ENCODE results near the gene STK10. TPM values are rescaled to one million over a fixed set of nuclear protein-coding genes. Genes with fewer than 3 reads are reported as not detected.

Gene STK10
- 102 and 105 TPM in 2 replicates for total RNA-seq

DNA sequence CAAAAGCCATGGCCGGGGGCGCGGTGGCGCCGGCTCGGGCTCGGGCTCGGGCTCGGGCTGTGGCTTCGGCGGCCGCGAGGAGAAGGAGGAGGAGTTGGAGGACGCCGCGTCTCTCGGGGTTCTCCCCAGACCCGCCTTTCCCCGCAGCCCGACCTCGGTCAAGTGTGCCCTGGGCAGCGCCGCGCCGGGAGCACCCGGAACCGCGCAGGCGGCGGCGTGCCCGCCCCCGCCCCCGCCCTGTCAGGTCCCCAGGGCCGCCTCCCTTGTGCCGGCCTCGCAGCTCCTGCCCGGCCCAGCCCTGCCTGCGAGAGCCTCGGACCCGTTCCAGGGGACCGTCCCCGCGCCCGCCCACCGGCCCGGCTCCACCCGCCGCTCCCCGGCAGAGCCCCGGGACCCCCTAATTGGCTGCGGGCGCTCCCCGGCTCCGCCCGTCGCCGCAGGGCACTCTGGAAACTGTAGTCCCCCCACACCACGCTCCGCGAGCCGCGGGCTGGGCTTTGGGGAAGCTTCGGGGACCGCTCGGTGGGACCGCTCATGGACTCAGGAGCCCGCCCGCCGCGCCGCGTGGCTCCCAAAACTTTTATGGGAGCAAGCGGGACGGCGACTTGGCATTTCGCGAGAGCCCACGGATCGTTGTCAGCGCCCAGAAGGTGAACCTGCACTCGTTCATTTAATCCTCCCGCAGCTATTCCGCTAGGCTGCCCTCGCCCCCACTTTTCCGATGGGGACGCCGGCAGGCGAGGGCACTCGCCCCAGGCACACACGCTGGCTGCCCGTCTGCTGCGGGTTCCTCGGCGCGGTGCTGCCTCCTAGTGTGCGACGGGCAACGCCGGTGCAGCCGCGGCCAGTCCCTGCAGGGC is at the start of gene STK10:
STK10 (minus strand) TSS at position 192 of the 860 bp plus-strand sequence; CDS start at position 10, 182 bp downstream.
- H3K4me3 Mint-ChIP-seq (ENCODE audit: low read depth): peak within 1 kb of the TSS; percentile 93
- DNase-seq (ENCODE audit: low spot score): peak; percentile 88
- intact Hi-C loops (cut with micrococcal nuclease): loop anchor here (1.0 to 10.0 kb wide), 8 partner anchors 14 to 283 kb away; no protein-coding TSS in a partner anchor
- H3K36me3 Mint-ChIP-seq (ENCODE audit: low read depth): peaks cover 28% of the 10 kb centered on the region
- peaks cover 25% of the 10 kb centered on the region for H3K4me1 Mint-ChIP-seq (ENCODE audit: low read depth)
- no peaks in the 10 kb centered on the region for H3K9me3 Mint-ChIP-seq
- peak within 1 kb of the TSS; percentile 94 for H3K27ac Mint-ChIP-seq
- peaks cover 12% of the 10 kb centered on the region for H3K27me3 Mint-ChIP-seq (ENCODE audit: low read depth)

DNA sequence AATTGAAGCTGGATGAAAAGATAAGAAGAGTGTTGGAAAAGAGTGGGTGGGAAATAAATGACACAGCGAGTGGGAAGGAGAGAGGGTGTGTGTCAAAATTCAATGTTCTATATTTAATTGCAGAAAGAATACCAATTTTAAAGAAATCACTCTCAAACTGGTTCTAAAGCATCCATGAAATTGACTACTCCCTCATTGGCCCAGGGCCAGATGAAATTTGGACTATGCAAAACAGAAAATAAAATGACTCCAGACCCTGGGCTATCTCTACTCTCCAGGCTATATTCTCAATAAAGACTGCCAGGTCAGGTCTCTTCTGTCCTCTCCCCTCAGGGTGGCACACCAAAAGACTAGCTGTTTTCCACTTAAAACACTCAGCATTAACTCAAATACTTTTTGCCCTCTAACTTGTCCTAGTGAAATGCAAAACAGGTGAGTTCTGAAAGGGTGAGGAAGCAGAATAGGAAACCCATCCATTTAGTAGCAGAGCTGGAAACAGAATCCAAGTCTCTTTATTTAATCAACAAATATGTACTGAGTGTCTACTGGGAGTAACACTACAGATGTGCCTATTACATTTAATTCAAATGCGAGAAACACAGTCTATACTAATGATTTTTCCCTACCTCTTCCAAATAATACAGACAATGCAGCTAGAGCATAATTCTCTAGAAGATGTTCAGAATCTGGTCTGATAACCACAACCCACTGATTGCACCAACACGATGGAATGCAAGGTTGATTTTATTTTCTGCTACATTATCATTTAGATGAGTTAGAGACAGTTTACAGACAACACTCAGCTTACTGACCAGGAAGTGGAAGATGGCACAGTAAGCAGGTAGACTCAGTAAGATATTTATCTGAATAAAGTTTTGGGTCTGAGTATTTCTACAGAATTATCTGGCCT is 48.1 kb upstream of the STK10 start:
- Mint-ChIP-seq H3K4me1 (ENCODE audit: low read depth) (peaks cover 41% of the 10 kb centered on the region), H3K27me3 (ENCODE audit: low read depth) (peaks cover 6% of the 10 kb centered on the region), H3K4me3 (ENCODE audit: low read depth) (no peak overlapping the region), H3K9me3 (no peaks in the 10 kb centered on the region), H3K36me3 (ENCODE audit: low read depth) (peaks cover 23% of the 10 kb centered on the region), H3K27ac (no peak overlapping the region)
- DNase-seq (ENCODE audit: low spot score): no peak
- intact Hi-C loops (cut with micrococcal nuclease): loop anchor here (5.0 kb wide), 2 partner anchors 124 to 329 kb away; no protein-coding TSS in a partner anchor

DNA sequence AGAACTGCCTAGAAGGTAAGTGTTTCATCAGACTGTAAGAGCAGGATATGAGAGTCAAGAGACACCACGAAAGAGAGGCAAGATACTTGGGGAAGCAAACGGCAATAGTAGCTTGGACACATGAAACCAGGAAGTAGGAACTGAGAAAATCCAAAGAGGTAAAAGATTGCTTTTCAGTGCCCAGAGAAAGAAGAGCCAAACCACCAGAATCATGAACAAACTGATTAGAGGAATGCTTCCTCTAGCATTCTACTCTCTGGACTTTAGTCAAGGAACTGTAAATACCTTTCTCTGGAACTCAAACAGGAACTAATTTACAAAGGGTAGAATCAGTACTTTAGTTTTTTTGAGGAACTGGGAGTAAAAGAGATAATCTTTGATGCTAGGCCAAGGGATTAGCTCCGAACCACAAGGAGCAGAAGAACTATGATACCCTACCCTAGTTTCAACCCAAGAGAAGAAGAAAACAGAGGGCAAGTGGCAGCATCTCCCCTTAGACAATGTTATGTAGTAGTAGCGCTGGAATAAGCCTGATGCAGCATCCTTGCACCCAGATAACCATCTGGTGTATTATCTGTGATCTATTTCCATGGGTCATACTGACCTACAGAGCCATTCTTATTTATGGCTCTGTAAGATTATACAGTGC is 47.2 kb upstream of the STK10 start:
- peaks cover 6% of the 10 kb centered on the region for H3K27me3 Mint-ChIP-seq (ENCODE audit: low read depth)
- no peak for DNase-seq (ENCODE audit: low spot score)
- no peak overlapping the region for H3K27ac Mint-ChIP-seq
- H3K4me1 Mint-ChIP-seq (ENCODE audit: low read depth): peaks cover 43% of the 10 kb centered on the region
- H3K9me3 Mint-ChIP-seq: no peaks in the 10 kb centered on the region
- intact Hi-C loops (cut with micrococcal nuclease): loop anchor here (5.0 kb wide), 2 partner anchors 123 to 328 kb away; no protein-coding TSS in a partner anchor
- peaks cover 29% of the 10 kb centered on the region for H3K36me3 Mint-ChIP-seq (ENCODE audit: low read depth)
- H3K4me3 Mint-ChIP-seq (ENCODE audit: low read depth): no peak overlapping the region

DNA sequence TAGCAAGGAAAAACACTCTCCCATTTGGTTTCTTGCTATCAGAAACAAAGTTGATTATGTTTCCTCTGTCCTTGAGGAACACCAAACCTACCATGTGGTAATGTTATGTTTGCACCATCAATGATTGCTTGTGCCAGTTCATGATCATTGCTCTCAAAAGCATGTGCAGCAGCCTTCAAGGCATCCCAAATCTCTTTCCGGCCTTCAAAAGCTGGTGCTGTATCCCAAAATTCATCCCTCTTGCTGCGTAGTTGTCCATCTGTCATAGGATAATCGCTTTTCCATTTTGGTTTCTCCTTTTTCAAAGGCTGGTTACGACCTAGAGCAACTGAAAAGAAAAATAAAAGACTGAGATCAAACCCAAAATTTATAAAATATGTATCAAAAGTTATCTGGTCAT is 46.0 kb upstream of the STK10 start:
- DNase-seq (ENCODE audit: low spot score): no peak
- Mint-ChIP-seq H3K27ac (no peak overlapping the region), H3K36me3 (ENCODE audit: low read depth) (peaks cover 35% of the 10 kb centered on the region), H3K9me3 (no peaks in the 10 kb centered on the region), H3K4me3 (ENCODE audit: low read depth) (no peak overlapping the region), H3K4me1 (ENCODE audit: low read depth) (peaks cover 45% of the 10 kb centered on the region), H3K27me3 (ENCODE audit: low read depth) (peaks cover 6% of the 10 kb centered on the region)
- intact Hi-C loops (cut with micrococcal nuclease): no loop called here

DNA sequence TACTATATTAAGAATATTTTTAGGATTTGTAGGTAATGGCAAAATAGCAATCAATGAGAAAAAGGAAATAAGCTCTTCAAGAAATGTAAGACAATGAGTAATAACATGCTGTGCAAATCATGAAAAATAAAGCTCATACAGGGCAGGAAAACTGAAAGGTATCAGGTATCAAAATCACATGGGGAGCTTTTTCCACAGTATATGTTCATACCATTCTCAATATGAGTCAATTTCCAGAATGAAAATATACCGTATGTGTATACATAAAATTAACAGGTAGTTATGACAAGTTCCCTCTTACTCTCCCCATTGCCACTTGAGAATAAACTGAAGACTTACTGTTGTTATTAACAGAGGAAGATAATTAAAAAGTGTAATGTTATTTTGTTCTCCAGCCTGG is 41.9 kb upstream of the STK10 start:
- DNase-seq (ENCODE audit: low spot score): no peak
- Mint-ChIP-seq H3K27ac (no peak overlapping the region), H3K9me3 (no peaks in the 10 kb centered on the region), H3K36me3 (ENCODE audit: low read depth) (peaks cover 55% of the 10 kb centered on the region), H3K4me1 (ENCODE audit: low read depth) (peaks cover 23% of the 10 kb centered on the region), H3K27me3 (ENCODE audit: low read depth) (peaks cover 12% of the 10 kb centered on the region), H3K4me3 (ENCODE audit: low read depth) (no peak overlapping the region)
- intact Hi-C loops (cut with micrococcal nuclease): no loop called here

DNA sequence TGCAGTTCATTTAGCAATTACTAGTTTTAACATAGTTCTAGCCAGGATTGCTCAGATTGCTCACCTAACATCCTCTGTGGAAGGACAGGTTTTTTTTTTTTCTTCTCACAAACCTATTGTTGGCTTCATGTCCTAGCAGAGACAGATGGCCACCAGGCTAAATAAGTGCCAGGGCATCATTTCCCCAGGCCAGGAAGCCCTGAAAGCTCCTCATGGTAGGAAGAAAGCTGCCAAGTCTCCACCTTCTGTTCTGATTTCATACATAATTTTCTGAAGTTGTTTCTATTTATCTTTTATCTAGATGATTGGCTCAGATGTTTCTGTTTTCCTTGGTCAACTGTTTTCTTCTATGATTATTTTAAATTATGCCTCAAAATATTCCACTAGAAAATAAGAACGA is 37.0 kb upstream of the STK10 start:
- no peak for DNase-seq (ENCODE audit: low spot score)
- intact Hi-C loops (cut with micrococcal nuclease): loop anchor here (1.0 to 2.0 kb wide), 3 partner anchors 14 to 59 kb away; partner anchors contain the start of gene STK10
- H3K4me1 Mint-ChIP-seq (ENCODE audit: low read depth): peaks cover 34% of the 10 kb centered on the region
- peaks cover 24% of the 10 kb centered on the region for H3K27me3 Mint-ChIP-seq (ENCODE audit: low read depth)
- peaks cover 3% of the 10 kb centered on the region for H3K9me3 Mint-ChIP-seq
- peaks cover 46% of the 10 kb centered on the region for H3K36me3 Mint-ChIP-seq (ENCODE audit: low read depth)
- H3K27ac Mint-ChIP-seq: no peak overlapping the region
- no peak overlapping the region for H3K4me3 Mint-ChIP-seq (ENCODE audit: low read depth)

DNA sequence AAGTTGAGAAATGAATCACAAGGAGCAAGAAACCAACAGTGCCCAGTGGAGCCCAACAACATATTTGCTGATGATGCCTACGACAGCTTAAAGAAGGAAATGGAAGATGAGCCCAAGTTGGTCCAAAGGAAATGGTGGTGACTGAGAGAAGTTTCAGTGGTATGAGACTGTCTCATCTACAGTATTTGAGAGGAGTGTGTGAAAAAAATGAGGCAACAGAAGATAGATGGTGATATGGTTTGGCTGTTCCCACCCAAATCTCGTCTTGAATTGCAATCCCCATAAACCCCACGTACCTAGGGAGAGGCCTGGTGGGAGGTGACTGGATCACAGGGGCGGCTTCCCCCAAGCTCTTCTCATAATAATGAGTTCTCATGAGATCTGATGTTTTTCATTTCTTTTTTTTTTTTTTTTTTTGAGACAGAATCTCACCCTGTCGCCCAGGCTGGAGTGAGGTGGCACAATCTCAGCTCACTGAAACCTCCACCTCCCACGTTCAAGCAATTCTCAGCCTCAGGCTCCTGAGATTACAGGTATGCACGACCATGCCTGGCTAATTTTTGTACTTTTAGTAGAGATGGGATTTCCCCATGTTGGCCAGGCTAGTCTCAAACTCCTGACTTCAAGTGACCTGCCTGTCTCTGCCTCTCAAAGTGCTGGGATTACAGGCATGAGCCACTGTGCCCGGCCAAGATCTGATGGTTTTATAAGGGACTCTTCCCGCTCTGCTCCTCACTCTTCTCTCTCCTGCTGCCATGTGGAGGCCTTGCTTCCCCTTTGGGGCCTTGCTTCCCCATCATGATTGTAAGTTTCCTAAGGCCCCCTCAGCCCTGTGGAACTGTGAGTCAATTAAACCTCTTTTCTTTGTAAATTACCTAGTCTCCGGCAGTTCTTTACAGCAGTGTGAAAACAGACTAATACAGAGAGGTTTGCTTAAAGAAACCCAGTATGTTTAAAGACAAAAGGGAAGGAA is 36.2 kb upstream of the STK10 start:
- H3K4me3 Mint-ChIP-seq (ENCODE audit: low read depth): no peak overlapping the region
- H3K4me1 Mint-ChIP-seq (ENCODE audit: low read depth): peaks cover 31% of the 10 kb centered on the region
- H3K9me3 Mint-ChIP-seq: peaks cover 6% of the 10 kb centered on the region
- intact Hi-C loops (cut with micrococcal nuclease): loop anchor here (1.0 to 2.0 kb wide), 3 partner anchors 15 to 60 kb away; partner anchors contain the start of gene STK10
- H3K27ac Mint-ChIP-seq: peak overlapping the region; percentile 71
- DNase-seq (ENCODE audit: low spot score): peak; percentile 11
- H3K27me3 Mint-ChIP-seq (ENCODE audit: low read depth): peaks cover 24% of the 10 kb centered on the region
- H3K36me3 Mint-ChIP-seq (ENCODE audit: low read depth): peaks cover 51% of the 10 kb centered on the region

DNA sequence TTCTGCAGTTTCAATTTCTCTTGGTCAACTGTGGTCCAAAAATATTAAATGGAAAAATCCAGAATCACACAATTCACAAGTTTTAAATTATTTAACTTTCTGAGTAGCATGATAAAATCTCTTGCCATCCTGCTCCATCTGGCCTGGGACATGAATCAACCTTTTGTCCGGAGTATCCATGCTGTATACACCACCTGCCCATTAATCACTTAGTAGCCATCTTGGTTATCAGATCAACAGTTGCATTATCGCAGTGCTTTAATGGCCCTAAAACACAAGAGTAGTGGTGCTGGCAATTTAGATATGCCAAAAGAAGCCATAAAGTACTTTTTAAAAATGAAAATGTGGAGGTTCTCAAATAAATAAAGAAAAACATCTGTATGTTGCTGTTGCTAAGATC is 31.3 kb upstream of the STK10 start:
- H3K36me3 Mint-ChIP-seq (ENCODE audit: low read depth): peaks cover 49% of the 10 kb centered on the region
- intact Hi-C loops (cut with micrococcal nuclease): no loop called here
- H3K4me3 Mint-ChIP-seq (ENCODE audit: low read depth): no peak overlapping the region
- peaks cover 15% of the 10 kb centered on the region for H3K4me1 Mint-ChIP-seq (ENCODE audit: low read depth)
- no peak for DNase-seq (ENCODE audit: low spot score)
- peaks cover 15% of the 10 kb centered on the region for H3K9me3 Mint-ChIP-seq
- peaks cover 13% of the 10 kb centered on the region for H3K27me3 Mint-ChIP-seq (ENCODE audit: low read depth)
- no peak overlapping the region for H3K27ac Mint-ChIP-seq

DNA sequence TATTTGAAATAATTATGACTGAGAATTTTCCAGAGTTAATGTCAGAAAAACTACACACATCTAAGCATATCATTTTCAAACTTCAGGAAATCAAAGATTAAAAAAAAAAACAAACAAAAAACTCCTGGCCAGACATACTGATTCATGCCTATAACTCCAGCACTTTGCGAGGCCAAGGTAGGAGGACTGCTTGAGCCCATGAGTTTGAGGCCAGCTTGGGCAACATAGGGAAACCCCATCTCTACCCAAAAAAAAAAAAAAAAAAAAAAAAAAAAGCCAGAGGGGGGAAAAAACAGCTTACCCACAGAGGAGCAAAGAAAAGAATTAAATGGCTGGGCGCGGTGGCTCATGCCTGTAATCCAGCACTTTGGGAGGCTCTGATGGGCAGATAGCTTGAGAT is 28.3 kb upstream of the STK10 start:
- Mint-ChIP-seq H3K9me3 (peaks cover 11% of the 10 kb centered on the region), H3K4me1 (ENCODE audit: low read depth) (peaks cover 2% of the 10 kb centered on the region), H3K27ac (no peak overlapping the region), H3K36me3 (ENCODE audit: low read depth) (peaks cover 47% of the 10 kb centered on the region), H3K4me3 (ENCODE audit: low read depth) (no peak overlapping the region), H3K27me3 (ENCODE audit: low read depth) (no peaks in the 10 kb centered on the region)
- intact Hi-C loops (cut with micrococcal nuclease): no loop called here
- DNase-seq (ENCODE audit: low spot score): no peak

DNA sequence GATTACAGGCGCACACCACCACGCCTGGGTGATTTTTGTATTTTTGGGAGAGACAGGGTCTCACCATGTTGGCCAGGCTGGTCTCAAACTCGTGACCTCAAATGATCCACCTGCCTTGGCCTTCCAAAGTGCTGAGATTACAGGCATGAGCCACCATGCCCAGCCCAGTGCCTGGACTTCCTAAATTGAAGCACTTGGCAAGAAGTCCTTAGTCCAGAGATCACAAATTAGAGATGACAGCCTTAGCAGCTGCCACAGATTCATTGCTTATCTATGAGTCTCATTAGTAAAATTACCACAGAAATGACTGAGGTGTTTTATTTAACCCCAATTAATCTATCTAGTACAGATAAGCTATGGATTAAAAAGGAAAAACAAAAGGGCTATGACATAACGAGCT is 25.1 kb upstream of the STK10 start:
- Mint-ChIP-seq H3K4me3 (ENCODE audit: low read depth) (no peak overlapping the region), H3K27ac (no peak overlapping the region), H3K27me3 (ENCODE audit: low read depth) (no peaks in the 10 kb centered on the region), H3K4me1 (ENCODE audit: low read depth) (peaks cover 2% of the 10 kb centered on the region), H3K9me3 (peaks cover 3% of the 10 kb centered on the region), H3K36me3 (ENCODE audit: low read depth) (peaks cover 37% of the 10 kb centered on the region)
- intact Hi-C loops (cut with micrococcal nuclease): no loop called here
- no peak for DNase-seq (ENCODE audit: low spot score)

DNA sequence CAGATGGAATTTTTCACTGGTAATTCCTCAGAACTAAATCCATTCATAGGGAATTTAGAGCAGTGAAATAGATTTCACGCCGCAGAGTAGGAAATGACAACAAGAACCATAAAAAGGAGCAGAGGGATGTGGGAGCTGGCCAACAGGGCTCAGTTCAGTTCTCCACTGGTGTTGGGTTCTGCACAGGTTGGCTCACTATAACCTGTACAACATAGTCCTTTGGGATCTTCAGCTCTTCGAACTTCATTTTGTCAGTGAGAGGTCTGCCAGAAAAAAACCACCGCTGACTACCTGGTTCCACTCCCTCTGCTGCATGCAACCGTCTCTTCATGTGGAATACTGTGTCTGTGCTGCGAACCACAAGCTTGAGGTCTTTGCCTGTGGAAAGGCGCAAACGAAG is 23.7 kb upstream of the STK10 start:
- H3K9me3 Mint-ChIP-seq: no peaks in the 10 kb centered on the region
- peaks cover 30% of the 10 kb centered on the region for H3K36me3 Mint-ChIP-seq (ENCODE audit: low read depth)
- H3K4me3 Mint-ChIP-seq (ENCODE audit: low read depth): no peak overlapping the region
- intact Hi-C loops (cut with micrococcal nuclease): no loop called here
- no peak for DNase-seq (ENCODE audit: low spot score)
- H3K27me3 Mint-ChIP-seq (ENCODE audit: low read depth): no peaks in the 10 kb centered on the region
- H3K4me1 Mint-ChIP-seq (ENCODE audit: low read depth): peaks cover 12% of the 10 kb centered on the region
- no peak overlapping the region for H3K27ac Mint-ChIP-seq
